Upper lobe of right lung (tissue), 1 donor: ENCODE data around the gene PKM. TPM values are rescaled to one million over a fixed set of nuclear protein-coding genes. Genes with fewer than 3 reads are reported as not detected.
"Not testable (repeated sequence)": the region's sequence is repeated elsewhere in the genome, so short reads cannot be mapped to it uniquely, and the experiment has no call there.

Experiments
- ATAC-seq: fragments of 200-7000 bp; cut with Tn5 transposase; one replicate; pipeline ENCODE4 v1.9.1; 2020; ENCODE audit warnings: mild to moderate bottlenecking, moderate library complexity
- DNase-seq: peaks from one replicate; pipeline ENCODE4 v3.0.0-alpha.2; 2020
- H3K27ac ChIP-seq: fragments of 200-600 bp; one replicate; pipeline ENCODE4 v1.8.0; 2022
- H3K27me3 ChIP-seq: fragments of 200-600 bp; one replicate; pipeline ENCODE4 v1.8.0; 2022; ENCODE audit warnings: mild to moderate bottlenecking
- H3K36me3 ChIP-seq: fragments of 200-600 bp; one replicate; pipeline ENCODE4 v1.8.0; 2022
- H3K4me1 ChIP-seq: fragments of 200-600 bp; one replicate; pipeline ENCODE4 v1.8.0; 2022
- H3K4me3 ChIP-seq: fragments of 200-600 bp; one replicate; pipeline ENCODE4 v1.8.0; 2022; ENCODE audit warnings: mild to moderate bottlenecking
- H3K9me3 ChIP-seq: fragments of 200-600 bp; one replicate; pipeline ENCODE4 v1.8.0; 2022
- intact Hi-C: fragments of 100-400 bp; cut with DNase I; formaldehyde crosslinking; loops from one replicate; pipeline ENCODE4 v1.11.0; 2022
- total RNA-seq: library from RNA; stranded (reverse); fragmentation: NEBNext Ultra II Directional; extraction: Animal tissue kit (Norgen Biotek cat#: 25700); gene quantifications from one replicate; pipeline ENCODE4 v1.2.1, GENCODE V29; 2021
- TF ChIP-seq, protein P1 (sequence below): fragments of 200-600 bp; IDR thresholded peaks from one replicate; pipeline ENCODE4 v1.8.0; 2022; ENCODE audit warnings: antibody characterized with exemption
- donor health status: DM: no; HTN: yes; CAD: no; lungs with severe emphysema.

The PKM gene
- total RNA-seq, 1 donor from 2014 or later = 426 TPM

DNA sequence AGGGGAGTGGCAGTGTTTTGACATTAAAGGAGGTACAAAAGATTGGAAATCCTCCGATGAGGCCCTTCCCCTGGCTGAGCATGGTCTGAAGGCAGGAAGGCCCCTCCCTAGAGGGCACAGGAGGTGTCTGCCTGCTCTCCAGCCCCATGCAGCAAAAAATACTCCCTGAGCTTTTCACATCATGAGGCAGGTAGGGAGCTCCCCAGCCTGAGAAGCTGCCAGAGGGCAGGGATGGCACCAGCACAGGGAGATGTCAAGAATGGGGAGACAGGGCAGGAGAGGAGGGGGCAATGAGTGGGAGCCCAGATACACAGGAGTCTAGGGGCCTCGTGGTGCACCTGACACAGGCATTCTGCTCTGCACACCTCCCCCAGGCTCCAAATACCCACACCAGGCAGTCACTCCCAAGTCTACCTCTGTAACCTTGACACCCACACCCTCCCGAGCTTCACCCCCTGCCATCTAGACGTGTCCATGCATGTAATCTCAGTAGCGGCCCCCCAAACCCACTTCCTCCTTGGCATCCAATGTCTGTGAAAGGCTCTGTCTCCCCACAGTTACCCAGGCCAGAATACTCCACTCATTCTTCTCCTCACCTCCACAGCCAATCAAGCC lies 56.3 kb downstream of the PKM start:
- H3K27me3 ChIP-seq = no peaks in the 10 kb centered on the region
- DNase-seq = no peak
- H3K4me1 ChIP-seq = no peaks in the 10 kb centered on the region
- intact Hi-C loops = no loop called here
- no peak overlapping the region for H3K27ac ChIP-seq
- no peak for ATAC-seq
- H3K9me3 ChIP-seq = no peaks in the 10 kb centered on the region
- TF ChIP-seq, protein P1, sequence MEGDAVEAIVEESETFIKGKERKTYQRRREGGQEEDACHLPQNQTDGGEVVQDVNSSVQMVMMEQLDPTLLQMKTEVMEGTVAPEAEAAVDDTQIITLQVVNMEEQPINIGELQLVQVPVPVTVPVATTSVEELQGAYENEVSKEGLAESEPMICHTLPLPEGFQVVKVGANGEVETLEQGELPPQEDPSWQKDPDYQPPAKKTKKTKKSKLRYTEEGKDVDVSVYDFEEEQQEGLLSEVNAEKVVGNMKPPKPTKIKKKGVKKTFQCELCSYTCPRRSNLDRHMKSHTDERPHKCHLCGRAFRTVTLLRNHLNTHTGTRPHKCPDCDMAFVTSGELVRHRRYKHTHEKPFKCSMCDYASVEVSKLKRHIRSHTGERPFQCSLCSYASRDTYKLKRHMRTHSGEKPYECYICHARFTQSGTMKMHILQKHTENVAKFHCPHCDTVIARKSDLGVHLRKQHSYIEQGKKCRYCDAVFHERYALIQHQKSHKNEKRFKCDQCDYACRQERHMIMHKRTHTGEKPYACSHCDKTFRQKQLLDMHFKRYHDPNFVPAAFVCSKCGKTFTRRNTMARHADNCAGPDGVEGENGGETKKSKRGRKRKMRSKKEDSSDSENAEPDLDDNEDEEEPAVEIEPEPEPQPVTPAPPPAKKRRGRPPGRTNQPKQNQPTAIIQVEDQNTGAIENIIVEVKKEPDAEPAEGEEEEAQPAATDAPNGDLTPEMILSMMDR = no peak
- H3K36me3 ChIP-seq = no peaks in the 10 kb centered on the region
- no peak overlapping the region for H3K4me3 ChIP-seq

DNA sequence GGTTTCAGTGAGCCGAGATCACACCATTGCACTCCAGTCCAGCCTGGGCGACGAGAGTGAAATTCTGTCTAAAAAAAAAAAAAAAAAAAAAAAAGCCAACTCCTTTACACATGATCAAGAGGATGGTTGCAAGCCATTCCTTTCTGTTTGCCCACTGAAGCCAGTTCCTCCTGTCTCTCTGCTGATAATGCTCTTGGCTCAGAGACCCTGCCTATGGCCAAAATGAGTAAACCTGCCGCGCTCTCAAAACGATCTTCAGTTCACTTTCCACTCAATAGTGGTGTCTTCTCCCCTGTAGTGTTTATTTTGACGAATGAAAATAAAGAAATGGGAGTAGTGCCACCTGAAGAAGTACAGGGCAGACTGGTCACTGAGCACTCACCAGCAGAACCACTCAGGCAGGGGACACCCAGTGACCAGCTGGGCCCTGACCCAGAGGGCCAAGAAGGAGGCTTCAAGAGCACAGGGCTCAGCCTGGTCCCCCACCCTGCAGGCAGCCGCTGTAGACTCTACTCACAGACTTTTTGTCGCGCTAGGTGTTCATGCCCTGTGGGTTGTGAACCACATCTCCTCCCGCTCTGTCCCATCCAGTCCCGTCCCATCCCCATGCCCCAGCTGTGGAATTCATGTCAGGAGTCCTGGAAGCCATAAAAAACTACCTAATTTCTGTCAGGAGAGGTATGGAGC lies 57.0 kb downstream of the PKM start:
- Histone ChIP-seq H3K4me1 (no peaks in the 10 kb centered on the region), H3K27me3 (no peaks in the 10 kb centered on the region), H3K4me3 (no peak overlapping the region), H3K9me3 (no peaks in the 10 kb centered on the region), H3K27ac (no peak overlapping the region), H3K36me3 (no peaks in the 10 kb centered on the region)
- ATAC-seq (peak; percentile 4), DNase-seq (no peak)
- TF ChIP-seq, protein P1 = no peak
- intact Hi-C loops = no loop called here

DNA sequence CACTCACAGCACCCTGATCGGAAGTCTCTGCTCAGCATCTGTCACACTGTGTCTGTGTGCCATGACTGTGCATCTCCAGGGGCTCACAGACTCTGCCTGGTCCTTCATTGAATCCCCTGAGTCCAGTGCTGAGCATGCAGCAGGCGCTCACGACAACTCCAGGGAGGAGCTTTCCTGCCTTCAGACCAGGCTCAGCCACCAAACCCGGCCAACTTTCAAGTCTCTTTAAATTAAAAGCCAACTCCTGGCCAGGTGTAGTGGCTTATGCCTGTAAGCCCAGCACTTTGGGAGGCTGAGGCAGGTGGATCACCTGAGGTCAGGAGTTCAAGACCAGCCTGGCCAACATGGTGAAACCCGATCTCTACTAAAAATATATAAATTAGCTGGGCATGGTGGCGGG lies 57.6 kb downstream of the PKM start:
- peak; percentile 27 for DNase-seq
- ATAC-seq = no peak
- Histone ChIP-seq H3K4me3 (no peak overlapping the region), H3K36me3 (no peaks in the 10 kb centered on the region), H3K4me1 (peaks cover 5% of the 10 kb centered on the region), H3K9me3 (no peaks in the 10 kb centered on the region), H3K27ac (no peak overlapping the region), H3K27me3 (no peaks in the 10 kb centered on the region)
- intact Hi-C loops = no loop called here
- TF ChIP-seq, protein P1 = no peak

DNA sequence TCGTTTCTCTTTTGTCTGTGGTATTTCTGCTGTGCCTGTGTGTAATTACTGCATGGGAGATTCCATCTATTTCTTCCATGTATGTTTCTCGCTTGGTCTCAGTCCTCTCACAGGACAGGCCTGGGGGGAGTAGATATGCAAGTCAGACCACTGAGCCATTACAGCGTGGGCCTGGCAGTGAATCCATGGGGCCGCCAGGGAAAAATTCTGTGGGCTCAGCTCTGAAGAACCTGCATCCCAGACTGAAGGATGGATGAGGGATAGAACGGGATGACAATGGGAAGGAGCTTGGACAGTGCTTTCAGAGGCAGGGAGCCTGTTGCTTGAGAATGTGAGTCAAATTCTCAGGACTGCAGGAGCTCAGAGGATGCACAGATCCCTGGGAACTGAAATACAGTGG lies 58.2 kb downstream of the PKM start:
- peaks cover 10% of the 10 kb centered on the region for H3K4me1 ChIP-seq
- no peak for ATAC-seq

GRCh38 chr15:72171978-72172377 lies 59.0 kb downstream of the PKM start:
- ATAC-seq, intact Hi-C loops, H3K27ac ChIP-seq, H3K36me3 ChIP-seq, H3K9me3 ChIP-seq, H3K4me3 ChIP-seq, H3K27me3 ChIP-seq: not testable (repeated sequence)
- peaks cover 10% of the 10 kb centered on the region for H3K4me1 ChIP-seq
- peak; percentile 35 for DNase-seq

More for the DNA sequence above, 58.2 kb downstream of the PKM start:
- intact Hi-C loops = no loop called here
- Histone ChIP-seq H3K36me3 (no peaks in the 10 kb centered on the region), H3K4me3 (no peak overlapping the region), H3K9me3 (no peaks in the 10 kb centered on the region), H3K27ac (no peak overlapping the region), H3K27me3 (no peaks in the 10 kb centered on the region)
- DNase-seq = peak; percentile 20
- TF ChIP-seq, protein P1 = no peak

- DNase-seq = peak; percentile 23
- intact Hi-C loops = no loop called here
These were observed 60.3 kb downstream of the PKM start for GRCh38 chr15:72170691-72171090.

More at GRCh38 chr15:72170691-72171090, 60.3 kb downstream of the PKM start:
- ATAC-seq = no peak
- no peak overlapping the region for H3K4me3 ChIP-seq
- H3K9me3 ChIP-seq = no peaks in the 10 kb centered on the region
- TF ChIP-seq, protein P1 = no peak
- H3K4me1 ChIP-seq = peaks cover 10% of the 10 kb centered on the region
- H3K27me3 ChIP-seq = no peaks in the 10 kb centered on the region
- H3K27ac ChIP-seq = no peak overlapping the region
- H3K36me3 ChIP-seq = no peaks in the 10 kb centered on the region
